ENCODE results near the gene COMMD10.

The COMMD10 gene

DNA sequence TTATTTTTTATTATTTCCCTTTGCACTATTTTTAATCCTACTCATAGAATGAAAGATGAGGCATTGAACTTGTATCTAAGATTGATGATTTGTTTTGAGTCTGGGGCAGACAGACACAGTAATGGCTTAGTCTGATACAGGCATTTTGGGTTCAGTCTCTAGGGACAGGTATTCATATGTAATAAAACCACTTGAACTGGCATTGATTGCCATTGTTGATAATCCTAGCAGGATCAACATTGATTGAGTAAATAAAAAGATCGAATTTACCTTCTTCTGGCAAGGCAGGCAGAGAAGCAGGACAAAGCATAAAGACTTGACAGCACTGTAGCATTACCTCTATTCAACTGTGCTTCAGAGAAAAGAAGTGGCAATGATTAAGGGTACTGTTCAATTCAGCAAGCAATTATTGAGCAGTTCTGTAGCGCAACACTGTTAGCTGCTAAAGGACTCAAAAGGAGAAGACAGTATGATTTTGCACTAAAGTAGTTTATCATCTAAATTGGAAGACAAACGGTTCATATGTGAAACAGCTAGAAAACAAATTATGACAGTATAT, 144.4 kb downstream of the COMMD10 start:
- DNase-seq, result no peak

DNA sequence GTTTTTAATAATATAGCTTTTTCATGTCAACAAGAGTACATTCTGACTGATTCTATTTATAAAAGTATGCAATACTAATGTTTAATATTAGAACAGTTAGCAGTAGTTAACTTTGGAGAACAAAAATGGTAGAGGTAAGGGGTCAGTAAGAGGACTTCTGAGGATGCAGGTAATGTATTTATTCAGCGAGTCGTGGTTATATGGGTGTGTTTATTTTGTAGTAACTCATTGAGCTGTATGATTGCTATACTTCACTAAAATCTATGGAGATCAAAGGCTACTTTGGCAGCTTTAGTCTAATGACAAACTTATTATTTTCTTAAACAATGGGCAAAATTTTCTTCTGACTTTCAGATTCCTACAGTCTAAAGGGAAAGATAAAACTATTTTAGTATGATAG, 146.5 kb downstream of the COMMD10 start:
- DNase-seq, result no peak

DNA sequence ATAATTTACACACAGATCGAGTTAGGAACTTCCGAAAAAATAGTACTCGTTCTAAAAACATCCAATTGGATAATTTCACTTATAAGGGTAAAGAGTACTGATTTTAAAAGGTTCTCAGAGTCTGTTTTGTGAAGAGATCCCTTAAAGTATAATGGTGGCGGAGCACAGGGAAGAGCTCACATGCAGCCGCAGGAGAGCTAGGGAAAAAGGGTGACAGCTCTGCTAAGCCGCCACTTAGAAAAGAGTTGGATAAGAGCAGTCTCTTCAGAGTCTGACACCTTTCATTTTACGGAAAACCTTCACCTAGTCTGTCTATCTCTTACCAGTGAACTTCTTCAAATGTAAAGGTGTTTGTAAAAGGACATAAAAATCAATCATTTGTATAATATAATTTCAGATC, 149.9 kb downstream of the COMMD10 start:
- DNase-seq, result no peak

DNA sequence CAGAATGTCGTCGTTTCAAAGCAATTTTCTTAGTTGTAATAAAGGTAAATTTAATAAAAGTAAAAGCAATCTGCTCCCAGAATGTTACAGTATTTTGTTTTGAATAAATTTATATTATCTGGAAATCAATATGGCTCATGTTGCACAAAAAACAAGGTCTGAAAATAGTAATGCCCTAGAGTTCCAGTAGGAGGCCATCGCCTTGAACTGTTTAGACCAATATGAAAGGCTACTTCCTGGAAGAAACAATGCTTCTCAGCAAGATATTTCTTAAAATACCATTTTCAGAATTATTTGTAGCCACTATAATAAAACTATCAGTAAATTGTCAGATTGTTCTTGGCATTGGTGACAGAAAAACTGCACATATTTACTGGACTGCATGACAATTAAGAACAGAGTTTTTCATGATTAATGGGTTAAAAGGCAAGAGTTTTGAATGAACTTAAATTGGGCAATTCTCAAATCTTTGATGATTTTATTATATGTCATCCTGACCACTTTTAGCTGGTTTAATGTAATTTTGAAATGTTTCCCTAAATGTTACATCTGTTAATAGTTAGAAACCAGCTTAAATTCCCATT, 153.2 kb downstream of the COMMD10 start:
- no peak for DNase-seq

DNA sequence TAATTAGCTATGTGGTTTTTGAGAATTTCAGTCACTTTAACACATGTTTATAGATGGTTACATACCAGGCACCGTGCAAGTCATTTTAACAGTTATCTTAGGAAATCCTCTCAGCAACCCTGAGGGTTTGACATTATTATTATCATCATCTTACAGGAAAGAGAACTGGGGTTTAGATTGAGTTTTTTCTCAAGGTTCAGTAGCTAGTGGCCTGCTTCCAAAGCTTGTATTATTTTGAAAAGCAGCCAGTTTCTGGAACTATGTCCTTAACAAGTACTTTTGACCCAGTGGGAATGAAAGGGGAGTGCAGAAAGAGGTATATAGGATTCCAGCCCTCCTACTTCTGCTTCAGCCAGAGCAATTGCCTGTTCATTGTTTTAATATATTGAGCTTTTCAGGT, 157.5 kb downstream of the COMMD10 start:
- DNase-seq, result no peak

DNA sequence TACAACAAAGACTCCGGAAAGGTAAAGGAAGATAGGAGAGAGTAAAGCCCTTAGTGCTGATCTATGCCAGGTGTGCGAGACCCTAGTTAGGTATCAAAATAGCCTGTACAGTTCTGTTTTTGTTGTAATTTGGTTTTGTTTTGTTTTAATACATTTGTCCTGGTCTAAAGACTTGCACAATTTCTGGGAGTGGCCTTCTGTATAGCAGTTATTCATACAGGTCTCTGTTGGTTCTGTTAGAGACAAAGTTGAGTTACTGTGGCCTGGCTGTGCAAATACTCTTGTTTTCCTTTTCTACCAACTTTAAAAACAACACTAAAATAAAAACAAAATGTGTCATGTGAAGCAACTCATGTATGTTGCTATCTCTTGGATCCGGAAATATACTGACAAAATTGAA, 163.6 kb downstream of the COMMD10 start:
- no peak for DNase-seq

DNA sequence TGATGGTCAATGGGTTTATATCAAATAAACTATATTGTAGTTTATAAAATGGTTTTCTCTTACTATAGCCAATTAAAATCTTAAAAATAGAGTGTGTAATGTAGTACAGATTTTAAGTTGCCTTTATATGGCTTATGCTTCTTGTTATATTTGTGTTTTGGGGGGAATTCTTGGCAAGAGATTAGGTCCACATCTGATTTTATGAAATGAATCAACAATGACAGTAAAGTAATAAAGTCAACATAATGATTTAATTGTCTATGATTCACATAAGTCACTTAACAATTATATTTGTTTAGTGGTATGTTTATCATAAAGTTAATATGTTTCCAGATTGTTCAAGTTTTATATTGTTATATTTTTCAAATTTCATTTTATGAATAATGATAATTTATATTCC, 164.8 kb downstream of the COMMD10 start:
- no peak for DNase-seq

DNA sequence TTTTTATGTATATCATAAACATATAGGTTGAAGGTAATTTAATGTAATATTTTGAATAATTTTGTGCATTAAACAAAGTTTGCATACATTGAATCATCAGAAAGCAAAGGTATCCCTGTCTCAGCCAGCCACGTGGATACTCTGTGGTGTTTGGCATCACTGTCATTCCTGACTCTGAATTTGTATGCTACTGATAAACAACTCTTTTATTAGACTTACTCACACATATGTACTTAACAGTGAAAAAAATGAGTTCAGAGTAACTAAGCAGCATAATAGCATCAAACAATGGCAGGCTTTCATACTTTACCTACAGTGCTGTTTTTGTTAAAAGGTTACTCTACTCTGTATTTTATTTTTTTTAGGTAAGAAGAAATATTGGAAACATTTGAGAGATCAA, 171.9 kb downstream of the COMMD10 start:
- no peak for DNase-seq

DNA sequence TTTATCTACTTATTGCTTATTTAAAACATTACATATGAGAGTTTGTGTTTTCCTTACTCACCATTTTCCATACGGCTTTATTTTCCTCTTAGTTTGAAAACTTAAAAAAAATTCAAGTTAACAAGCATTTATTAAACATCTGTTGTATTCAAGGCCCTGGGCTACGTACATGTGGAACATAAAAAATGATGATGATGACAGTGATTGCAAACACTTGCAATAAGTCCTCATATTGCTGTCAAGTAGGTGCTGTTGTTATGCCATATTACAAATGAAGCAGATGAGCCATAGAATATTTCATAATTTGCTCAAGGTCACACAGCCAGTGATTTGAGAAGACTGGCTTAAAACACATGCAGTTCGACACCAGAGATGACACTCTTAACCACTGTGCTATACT, 180.6 kb downstream of the COMMD10 start:
- DNase-seq, result no peak

DNA sequence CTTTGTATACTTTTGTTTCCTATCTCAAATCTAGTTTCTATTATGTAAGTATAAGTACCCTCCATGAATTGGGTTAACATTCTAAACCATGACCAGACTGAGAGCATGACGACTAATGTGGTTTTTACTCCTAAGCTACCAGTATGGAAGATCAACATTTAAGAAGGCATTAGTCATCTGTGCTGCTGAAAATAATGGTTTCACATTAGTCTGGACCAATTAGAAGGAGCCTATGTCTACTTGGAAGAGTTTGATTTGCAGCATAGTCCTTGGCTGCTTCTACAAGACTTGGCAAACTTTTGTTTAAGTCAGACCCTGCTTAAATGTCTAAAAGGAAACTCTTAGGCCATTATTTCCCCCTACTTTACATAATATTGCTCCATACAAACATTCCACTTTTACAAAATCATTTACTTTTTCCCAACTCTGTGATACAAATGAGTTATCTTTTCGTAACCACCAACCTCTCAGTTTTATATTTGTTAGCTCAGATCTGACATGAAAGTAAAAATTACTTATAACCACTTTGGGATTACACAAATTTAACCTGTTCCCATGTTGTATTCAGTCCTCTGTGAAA, 186.7 kb downstream of the COMMD10 start:
- DNase-seq, result no peak

DNA sequence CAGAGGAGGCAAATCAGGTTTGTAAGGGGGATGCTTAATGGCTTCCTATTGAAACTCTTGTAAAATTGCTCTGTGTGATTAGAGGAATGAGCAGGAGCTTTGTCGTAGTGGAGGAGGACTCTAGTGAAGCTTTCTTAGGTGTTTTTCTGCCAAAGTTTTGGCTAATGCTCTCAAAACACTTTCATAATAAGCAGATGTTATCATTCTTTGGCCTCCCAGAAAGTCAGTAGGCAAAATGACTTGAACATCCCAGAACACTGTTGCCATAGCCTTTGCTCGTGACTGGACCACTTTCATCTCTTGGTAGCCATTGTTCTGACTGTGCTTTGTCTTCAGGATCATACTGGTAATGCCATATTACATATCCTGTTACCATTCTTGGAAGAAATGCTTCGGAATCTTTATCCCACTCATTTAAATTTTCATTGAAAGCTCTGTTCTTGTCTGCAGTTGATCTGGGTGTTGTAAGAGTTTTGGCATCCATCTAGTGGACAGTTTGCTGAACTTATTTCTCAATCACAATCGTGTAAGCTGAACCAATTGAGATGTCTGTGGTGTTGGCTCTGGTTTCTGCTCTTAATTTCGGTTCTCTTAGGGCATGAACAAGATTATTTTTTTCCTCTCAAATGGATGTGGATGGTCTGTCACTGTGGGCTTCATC, 187.6 kb downstream of the COMMD10 start:
- DNase-seq, result no peak

DNA sequence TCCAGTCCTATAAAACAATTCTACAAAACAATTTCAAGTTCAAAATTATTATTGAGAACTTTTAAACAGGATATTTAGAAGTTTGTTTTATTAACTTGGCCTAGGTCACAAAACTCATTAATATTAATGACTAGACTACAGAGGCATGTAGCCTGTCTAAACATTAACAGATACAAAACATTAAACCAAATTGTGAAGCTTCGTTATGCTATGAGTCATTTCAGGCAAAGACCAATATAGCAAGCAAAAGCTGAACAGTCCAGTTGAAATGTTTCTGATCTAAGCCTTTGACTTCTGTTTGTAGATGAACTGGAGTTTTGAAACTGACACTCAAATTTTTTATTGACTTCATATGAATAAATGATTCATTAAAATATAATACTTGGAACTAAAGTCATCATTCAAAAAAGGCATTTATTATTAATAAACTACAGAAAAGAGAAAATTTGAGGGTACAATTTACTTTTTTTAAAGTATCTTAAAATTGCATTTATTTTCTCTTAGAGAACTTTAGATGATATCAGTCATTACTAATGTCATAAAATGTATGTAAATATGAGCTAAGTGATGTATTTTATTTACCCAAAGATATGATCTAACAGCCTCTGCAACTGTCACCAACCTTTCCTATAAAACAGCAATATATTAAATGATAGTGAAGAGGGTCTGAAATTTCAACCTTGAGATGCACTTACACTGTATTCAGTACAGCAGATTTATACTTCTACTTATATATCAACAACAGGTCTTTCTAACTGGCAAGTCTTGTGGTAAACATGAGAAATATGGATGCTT, 188.8 kb downstream of the COMMD10 start:
- DNase-seq, result no peak

DNA sequence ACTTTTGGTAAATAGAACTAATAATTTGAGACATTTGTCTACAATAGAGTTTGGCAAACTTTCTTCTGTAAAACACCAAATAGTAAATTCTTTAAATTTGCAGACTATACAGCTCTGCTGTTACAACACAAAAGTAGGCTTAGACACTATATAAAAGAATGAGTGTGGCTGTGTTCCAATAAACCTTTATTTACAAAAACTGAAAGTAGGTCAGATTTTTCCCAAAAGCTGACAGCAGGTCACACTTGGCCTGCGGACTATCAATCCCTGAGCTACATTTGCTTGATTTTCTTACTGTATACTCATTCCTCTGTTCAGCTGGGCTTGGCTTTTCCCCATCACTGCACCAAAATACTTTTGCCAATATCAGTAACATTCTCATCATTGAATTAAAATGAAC, 189.4 kb downstream of the COMMD10 start:
- no peak for DNase-seq

DNA sequence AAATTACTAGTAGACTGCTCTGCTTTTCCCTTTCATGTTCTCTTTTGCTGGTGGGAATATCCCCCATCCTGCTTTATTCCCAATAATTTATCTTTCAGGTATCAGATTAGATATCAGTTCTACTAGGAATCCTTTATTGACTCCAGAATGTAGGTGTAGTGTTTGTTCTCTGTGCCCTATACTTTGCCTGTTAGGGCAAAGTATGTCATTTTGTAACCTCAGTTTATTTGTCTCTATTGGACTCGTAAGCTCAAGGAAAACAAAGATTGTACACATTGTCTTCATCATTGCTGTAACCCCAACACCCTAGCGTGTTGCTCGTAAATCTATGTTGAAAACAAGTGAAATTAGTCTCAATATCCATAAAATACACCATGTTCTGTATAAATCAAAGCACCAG, 190.5 kb downstream of the COMMD10 start:
- DNase-seq, result no peak

DNA sequence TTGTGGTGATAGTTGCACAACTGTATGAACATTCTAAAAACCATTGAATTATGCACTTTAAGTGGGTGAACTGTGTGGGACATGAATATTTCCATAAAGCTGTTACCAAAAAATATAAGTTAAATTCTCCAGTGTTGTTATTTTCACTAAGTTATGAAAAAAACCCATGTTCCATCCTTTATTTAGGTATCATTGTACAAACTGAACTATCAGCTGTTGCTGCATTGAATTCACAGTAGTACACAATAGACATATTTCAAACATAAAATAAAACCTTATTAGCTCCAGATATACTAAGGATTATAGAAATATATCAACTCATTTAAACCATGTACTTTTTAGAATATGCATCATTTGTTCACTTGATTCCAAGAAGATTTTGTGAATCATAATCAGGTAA, 192.1 kb downstream of the COMMD10 start:
- no peak for DNase-seq

DNA sequence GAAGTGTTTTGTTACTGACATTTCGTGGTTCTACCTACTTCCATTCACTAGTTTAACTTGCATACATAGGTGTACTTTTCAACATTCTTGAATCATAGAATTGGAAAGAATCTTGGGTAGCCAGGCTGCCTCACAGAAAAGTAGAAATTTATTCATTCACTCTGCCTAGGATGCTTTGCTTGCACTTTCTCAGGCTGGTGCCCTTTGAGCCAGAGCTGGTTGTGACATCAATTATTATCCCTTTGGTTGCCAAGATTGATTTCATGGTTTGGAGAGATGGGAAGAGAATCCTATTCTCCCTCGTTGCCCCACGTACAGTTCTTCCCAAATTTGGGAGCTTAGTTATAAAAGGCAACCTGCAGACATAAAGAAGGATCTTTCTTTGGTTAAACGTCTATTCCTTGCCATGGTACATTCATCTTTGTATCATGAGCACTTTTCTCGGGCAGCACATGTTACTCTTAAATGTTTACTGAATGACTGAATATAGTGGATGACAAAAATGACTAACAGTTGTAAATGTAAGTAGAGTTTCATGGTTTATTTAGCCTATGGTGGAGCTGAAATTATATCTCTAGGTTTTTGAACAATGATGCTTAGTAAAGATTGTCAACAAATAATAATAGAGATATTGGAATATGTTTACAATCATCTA, 195.5 kb downstream of the COMMD10 start:
- DNase-seq, result no peak

DNA sequence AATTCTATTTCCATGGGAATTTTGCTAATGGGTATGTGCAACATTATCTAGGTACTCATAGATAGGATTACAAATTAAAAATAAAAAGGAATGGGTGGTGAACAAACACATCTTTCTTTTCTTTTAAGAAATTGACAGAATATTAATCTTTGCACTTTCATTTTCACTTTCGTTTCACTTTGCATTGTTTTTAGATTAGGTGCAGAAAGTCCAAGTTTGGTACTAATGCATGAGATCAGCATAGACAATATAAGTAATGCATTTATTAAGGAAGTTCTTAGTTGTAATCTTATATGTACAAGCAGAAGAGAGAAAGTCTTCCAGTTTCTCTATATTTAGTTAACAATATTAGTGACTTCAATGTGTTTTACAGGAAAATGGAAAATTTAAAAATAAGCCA, 196.5 kb downstream of the COMMD10 start:
- DNase-seq, result no peak

DNA sequence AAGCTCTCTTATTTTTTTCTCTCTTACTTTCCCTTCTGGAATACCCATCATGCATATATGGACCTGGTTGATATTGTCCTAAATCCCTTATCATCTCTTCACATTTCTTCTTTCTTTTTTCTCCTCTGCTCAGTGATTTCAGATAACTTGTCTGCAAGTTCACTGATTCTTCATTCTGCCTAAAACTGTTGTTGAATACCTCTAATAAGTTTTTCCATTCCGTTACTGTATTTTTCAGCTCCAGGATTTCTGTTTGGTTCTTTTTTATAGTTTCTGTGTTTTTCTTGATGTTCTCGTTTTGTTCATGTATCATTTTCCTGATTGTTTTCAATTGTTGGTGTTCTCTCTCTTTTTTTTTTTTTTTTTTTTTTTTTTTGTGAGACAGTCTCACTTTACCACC, 203.7 kb downstream of the COMMD10 start:
- no peak for DNase-seq

DNA sequence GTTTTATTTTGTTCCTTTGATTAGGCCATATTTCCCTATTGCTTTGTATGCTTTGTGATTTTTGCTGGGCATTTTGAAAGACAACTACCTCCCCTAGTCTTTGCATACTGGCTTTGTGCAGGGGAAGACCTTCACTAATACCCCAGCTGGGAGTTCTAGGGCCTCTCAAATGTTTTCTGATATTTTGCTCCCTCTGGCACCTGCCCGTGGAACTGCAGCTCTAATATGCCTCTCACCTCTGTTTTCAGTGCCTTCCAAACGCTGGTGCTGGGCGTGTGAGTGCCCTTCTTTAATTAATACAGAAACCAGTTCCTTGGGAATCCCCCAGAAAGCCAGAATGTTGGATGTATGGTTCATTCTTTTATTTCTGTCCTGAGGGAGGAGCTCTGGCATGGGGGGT, 204.5 kb downstream of the COMMD10 start:
- DNase-seq, result no peak

DNA sequence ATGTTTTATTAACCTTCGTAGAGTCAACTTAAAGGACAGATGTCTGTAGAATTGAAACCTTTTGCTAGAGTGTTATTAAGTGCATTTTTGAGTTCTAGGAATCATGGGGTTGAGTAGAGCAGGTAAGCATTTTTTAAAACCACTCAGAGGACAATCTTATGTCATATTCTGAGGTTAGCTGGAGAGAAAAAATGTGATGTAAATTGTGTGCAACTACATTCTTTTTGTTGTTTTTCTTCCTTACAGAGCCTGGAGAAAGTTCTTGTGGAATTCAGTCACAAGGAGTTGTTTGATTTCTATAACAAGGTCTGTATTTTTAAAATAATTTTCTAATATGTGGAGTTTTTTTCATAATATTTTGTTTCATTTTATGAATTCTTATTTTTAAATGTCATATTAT, 206.4 kb downstream of the COMMD10 start:
- no peak for DNase-seq

DNA sequence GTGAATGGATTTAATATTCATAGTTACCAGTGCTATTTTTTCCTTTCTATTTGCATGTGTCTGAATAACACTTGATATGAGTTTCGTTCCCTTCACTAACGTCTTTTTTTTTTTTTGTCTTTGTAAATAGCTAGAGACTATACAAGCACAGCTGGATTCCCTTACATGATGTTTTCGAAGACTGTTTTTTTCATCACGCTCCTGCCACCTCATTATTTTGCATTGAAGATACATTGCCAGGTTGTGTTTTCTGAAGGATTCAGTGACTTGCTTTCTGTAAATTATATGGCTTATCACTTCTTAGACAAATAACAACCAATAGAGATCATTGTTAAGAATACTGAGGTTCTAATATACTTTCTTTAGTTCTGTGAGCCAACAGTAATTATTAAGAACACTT, 207.5 kb downstream of the COMMD10 start:
- DNase-seq, result no peak

DNA sequence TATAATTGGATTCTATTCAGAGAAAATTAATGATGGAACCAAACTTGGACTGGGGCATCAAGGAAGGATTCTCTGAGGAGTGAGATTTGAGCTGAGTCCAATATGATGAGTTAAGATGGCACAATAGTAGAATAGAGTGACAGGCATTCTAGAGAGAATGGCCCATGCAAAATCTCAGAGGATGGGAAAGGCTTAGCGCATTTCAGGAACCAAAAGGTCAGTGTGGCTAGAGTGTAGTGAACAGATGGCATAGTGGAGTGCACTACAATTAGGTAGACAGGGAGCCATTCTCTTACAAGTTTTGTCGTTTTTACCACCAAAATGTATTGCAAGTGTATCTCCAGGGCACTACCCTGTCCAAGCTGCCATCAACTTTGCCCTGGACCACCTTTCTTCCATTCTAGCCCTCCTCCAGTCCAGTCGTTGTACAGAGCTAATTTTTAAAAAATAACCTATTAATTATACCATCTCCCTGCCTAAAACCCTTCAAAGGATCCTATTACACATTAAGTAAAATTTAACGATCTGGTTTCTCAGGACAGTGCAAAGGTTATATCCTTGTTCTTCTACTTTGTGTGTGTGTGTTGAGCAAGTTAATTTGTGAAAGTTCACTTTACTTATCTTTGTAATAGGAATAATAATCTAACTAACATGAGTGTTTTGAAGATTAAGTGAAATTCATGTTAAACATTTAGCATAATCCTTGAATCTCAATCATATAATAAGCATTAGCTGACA, 211.7 kb downstream of the COMMD10 start:
- DNase-seq, result no peak
